Endodermal cell (in vitro differentiated cells): ENCODE data around the gene C11orf21. TPM values are rescaled to one million over a fixed set of nuclear protein-coding genes. Genes with fewer than 3 reads are reported as not detected.

Experiments used
- DNase-seq: peaks from one replicate; pipeline ENCODE4 v3.0.0-alpha.2; 2017
- H3K27ac ChIP-seq: 2 replicates; pipeline ENCODE4 v1.5.1; 2013; ENCODE audit warnings: mild to moderate bottlenecking, low read depth, low read length, moderate library complexity
- H3K27me3 ChIP-seq: 2 replicates; pipeline ENCODE4 v1.6.1; 2013; ENCODE audit warnings: mild to moderate bottlenecking, low read length, moderate library complexity; ENCODE audit not compliant: insufficient read depth, control insufficient read depth, poor library complexity, severe bottlenecking
- H3K36me3 ChIP-seq: 2 replicates; pipeline ENCODE4 v1.7.0; 2013; ENCODE audit warnings: mild to moderate bottlenecking, low read length, moderate library complexity; ENCODE audit not compliant: control insufficient read depth, insufficient read depth
- H3K4me1 ChIP-seq: one replicate; pipeline ENCODE4 v1.7.0; 2013; ENCODE audit warnings: low read length; ENCODE audit not compliant: control insufficient read depth, insufficient read depth
- H3K4me3 ChIP-seq: 2 replicates; pipeline ENCODE4 v1.5.1; 2013; ENCODE audit warnings: mild to moderate bottlenecking, low read length, moderate library complexity
- H3K9ac ChIP-seq: 2 replicates; pipeline ENCODE4 v1.6.1; 2013; ENCODE audit warnings: mild to moderate bottlenecking, low read length, moderate library complexity; ENCODE audit not compliant: poor library complexity, severe bottlenecking; ENCODE audit errors: extremely low read depth
- H3K9me3 ChIP-seq: 2 replicates; pipeline ENCODE4 v1.6.1; 2013; ENCODE audit warnings: mild to moderate bottlenecking, low read length, moderate library complexity; ENCODE audit not compliant: control insufficient read depth
- H3K27ac Mint-ChIP-seq: 2 replicates; pipeline ENCODE4 v1.8.0; 2020; ENCODE audit warnings: mixed read lengths
- H3K27me3 Mint-ChIP-seq: 2 replicates; pipeline ENCODE4 v1.8.0; 2021; ENCODE audit warnings: mild to moderate bottlenecking, mixed read lengths; ENCODE audit not compliant: insufficient read depth
- H3K36me3 Mint-ChIP-seq: 2 replicates; pipeline ENCODE4 v1.8.0; 2020; ENCODE audit warnings: low read depth, mixed read lengths
- H3K4me1 Mint-ChIP-seq: 2 replicates; pipeline ENCODE4 v1.8.0; 2020; ENCODE audit warnings: mixed read lengths
- H3K4me3 Mint-ChIP-seq: 2 replicates; pipeline ENCODE4 v1.8.0; 2020; ENCODE audit warnings: mild to moderate bottlenecking, moderate library complexity, mixed read lengths
- H3K9me3 Mint-ChIP-seq: 2 replicates; pipeline ENCODE4 v1.8.0; 2020; ENCODE audit warnings: mild to moderate bottlenecking, mixed read lengths
- CTCF ChIP-seq: fragments of 200-600 bp; sonication (generic); conservative IDR thresholded peaks from 2 replicates; pipeline ENCODE4 v1.5.0; 2021; ENCODE audit warnings: antibody characterized with exemption, mild to moderate bottlenecking
- WGBS, 2 experiments: methylation state at CpG; one replicate each; pipeline versions ENCODE4 v1.1.5 to v1.1.7; 2013; ENCODE audit warnings: missing lambda C conversion rate in 2 of 2, mixed read lengths in 1 of 2; ENCODE audit not compliant: insufficient coverage in 1 of 2, insufficient read length in 1 of 2; 5-methylcytosine and 5-hydroxymethylcytosine counted together
- total RNA-seq, 2 donors: library from RNA; stranded (reverse); fragmentation: NEBNext Ultra II Directional in 1 of 2; extraction: Animal tissue kit (Norgen Biotek cat#: 25700) in 1 of 2; gene quantifications; 2 replicates in 1 of 2; 3 replicates in 1 of 2; pipeline ENCODE4 v1.2.1, GENCODE V29; 2021

C11orf21 gene
- total RNA-seq, 2 donors from 2014 or later: 0.20 TPM; not detected in 1

DNA sequence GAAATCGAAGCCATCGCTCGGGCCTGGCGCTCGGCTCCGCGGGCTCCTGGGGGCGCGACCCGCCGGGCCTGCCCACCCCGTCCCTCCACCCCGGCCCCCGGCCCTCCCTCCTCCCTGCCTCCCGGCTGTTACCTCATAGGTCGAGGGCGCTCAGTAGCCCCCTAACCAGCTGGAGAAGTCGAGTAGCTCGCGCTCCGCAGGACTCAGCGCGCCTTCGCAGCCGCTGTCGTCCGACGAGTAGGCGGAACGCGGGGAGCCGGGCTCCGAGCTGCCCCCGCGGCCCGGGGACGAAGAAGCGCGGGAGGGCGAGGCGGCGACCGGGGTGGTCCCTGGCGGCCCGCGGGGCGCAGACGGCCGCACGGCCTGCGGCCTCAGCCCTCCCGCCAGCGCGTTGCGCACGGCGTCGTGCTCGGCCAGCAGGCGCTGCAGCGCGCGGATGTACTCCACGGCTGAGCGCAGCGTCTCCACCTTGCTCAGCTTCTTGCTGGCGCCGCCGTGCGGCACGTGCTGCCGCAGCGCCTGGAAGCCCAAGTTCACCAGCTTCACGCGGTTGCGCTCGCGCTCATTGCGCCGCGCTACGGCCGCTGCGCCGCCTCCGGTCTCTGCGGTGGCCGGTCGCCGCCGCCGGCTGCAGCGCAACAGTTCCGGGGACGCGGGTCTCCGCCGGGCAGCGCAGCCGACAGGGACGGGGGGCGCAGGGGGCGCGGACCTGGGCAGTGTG is 32.0 kb downstream of the C11orf21 start:
- H3K4me1 Mint-ChIP-seq: no peaks in the 10 kb centered on the region
- H3K27me3 Mint-ChIP-seq: peaks cover 92% of the 10 kb centered on the region
- H3K27ac ChIP-seq: no peak overlapping the region
- WGBS, 2 experiments: 0 to 5% methylated on average over 10 to 102 of the region's 104 CpGs
- H3K4me3 Mint-ChIP-seq: peak overlapping the region; percentile 36
- no peaks in the 10 kb centered on the region for H3K36me3 ChIP-seq
- peaks cover 4% of the 10 kb centered on the region for H3K9me3 Mint-ChIP-seq
- H3K27ac Mint-ChIP-seq: no peak overlapping the region
- TF ChIP-seq CTCF: peak; percentile 45
- peak overlapping the region; percentile 60 for H3K4me3 ChIP-seq
- peak; percentile 89 for DNase-seq
- H3K36me3 Mint-ChIP-seq: no peaks in the 10 kb centered on the region
- H3K4me1 ChIP-seq: no peaks in the 10 kb centered on the region
- H3K9ac ChIP-seq: no peak overlapping the region
- peaks cover 100% of the 10 kb centered on the region for H3K27me3 ChIP-seq
- no peaks in the 10 kb centered on the region for H3K9me3 ChIP-seq

GRCh38 chr11:2268729-2269600 is 32.8 kb downstream of the C11orf21 start:
- Histone ChIP-seq H3K9ac (no peak overlapping the region), H3K4me3 (peak overlapping the region; percentile 60), H3K9me3 (no peaks in the 10 kb centered on the region), H3K27me3 (peaks cover 96% of the 10 kb centered on the region), H3K27ac (no peak overlapping the region), H3K36me3 (no peaks in the 10 kb centered on the region), H3K4me1 (no peaks in the 10 kb centered on the region)
- peaks cover 90% of the 10 kb centered on the region for H3K27me3 Mint-ChIP-seq
- no peaks in the 10 kb centered on the region for H3K36me3 Mint-ChIP-seq
- H3K4me1 Mint-ChIP-seq: no peaks in the 10 kb centered on the region
- 2 to 9% methylated on average over 9 to 89 of the region's 89 CpGs for WGBS, 2 experiments
- DNase-seq: peak; percentile 83
- peaks cover 4% of the 10 kb centered on the region for H3K9me3 Mint-ChIP-seq
- H3K4me3 Mint-ChIP-seq: peak overlapping the region; percentile 36
- no peak overlapping the region for H3K27ac Mint-ChIP-seq
- TF ChIP-seq CTCF: no peak

GRCh38 chr11:2267851-2268728 is 33.6 kb downstream of the C11orf21 start:
- TF ChIP-seq CTCF: no peak
- no peak overlapping the region for H3K27ac Mint-ChIP-seq
- no peaks in the 10 kb centered on the region for H3K36me3 Mint-ChIP-seq
- H3K27me3 Mint-ChIP-seq: peaks cover 84% of the 10 kb centered on the region
- Histone ChIP-seq H3K36me3 (no peaks in the 10 kb centered on the region), H3K4me3 (no peak overlapping the region), H3K27me3 (peaks cover 88% of the 10 kb centered on the region), H3K4me1 (no peaks in the 10 kb centered on the region), H3K9ac (no peak overlapping the region), H3K27ac (no peak overlapping the region), H3K9me3 (no peaks in the 10 kb centered on the region)
- 88 to 92% methylated on average over 11 to 26 of the region's 26 CpGs for WGBS, 2 experiments
- no peak for DNase-seq
- no peaks in the 10 kb centered on the region for H3K4me1 Mint-ChIP-seq
- peaks cover 4% of the 10 kb centered on the region for H3K9me3 Mint-ChIP-seq
- peak overlapping the region; percentile 36 for H3K4me3 Mint-ChIP-seq
